GM18909 (cell line): ENCODE data around the gene TAF11.
"Not testable (repeated sequence)": the region's sequence is repeated elsewhere in the genome, so short reads cannot be mapped to it uniquely, and the experiment has no call there.

Experiments
- ATAC-seq: cut with Tn5 transposase; IDR thresholded peaks from one replicate; pipeline ENCODE4 v1.9.1; 2021; ENCODE audit warnings: mild to moderate bottlenecking; ENCODE audit not compliant: unreplicated experiment, poor library complexity

Gene TAF11

GRCh38 chr6:34872332-34872731 lies 15.5 kb downstream of the TAF11 start:
- ATAC-seq = no peak

GRCh38 chr6:34871853-34872252 lies 16.0 kb downstream of the TAF11 start:
- no peak for ATAC-seq

GRCh38 chr6:34867484-34867883 lies 20.4 kb downstream of the TAF11 start:
- ATAC-seq = no peak

GRCh38 chr6:34866509-34866908 lies 21.3 kb downstream of the TAF11 start:
- no peak for ATAC-seq

- no peak for ATAC-seq
These were observed 22.7 kb downstream of the TAF11 start for GRCh38 chr6:34865107-34865506.

- no peak for ATAC-seq
These were observed 23.8 kb downstream of the TAF11 start for GRCh38 chr6:34864007-34864406.

GRCh38 chr6:34860776-34861175 lies 27.1 kb downstream of the TAF11 start:
- no peak for ATAC-seq

- no peak for ATAC-seq
These were observed 27.9 kb downstream of the TAF11 start for GRCh38 chr6:34859951-34860350.

- no peak for ATAC-seq
These were observed 29.2 kb downstream of the TAF11 start for GRCh38 chr6:34858681-34859080.

- no peak for ATAC-seq
These were observed 32.4 kb downstream of the TAF11 start for GRCh38 chr6:34855463-34855862.

GRCh38 chr6:34852406-34853085 lies 35.3 kb downstream of the TAF11 start:
- no peak for ATAC-seq

GRCh38 chr6:34851361-34851760 lies 36.5 kb downstream of the TAF11 start:
- no peak for ATAC-seq

GRCh38 chr6:34849066-34849465 lies 38.8 kb downstream of the TAF11 start:
- not testable (repeated sequence) for ATAC-seq

- ATAC-seq = no peak
These were observed 48.0 kb downstream of the TAF11 start for GRCh38 chr6:34839666-34840352.

GRCh38 chr6:34837528-34837927 lies 50.3 kb downstream of the TAF11 start:
- no peak for ATAC-seq

- ATAC-seq = no peak
These were observed 51.4 kb downstream of the TAF11 start for GRCh38 chr6:34836451-34836850.

- ATAC-seq = no peak
These were observed 51.8 kb downstream of the TAF11 start for GRCh38 chr6:34836008-34836407.

GRCh38 chr6:34834789-34835518 lies 52.9 kb downstream of the TAF11 start:
- no peak for ATAC-seq

GRCh38 chr6:34832942-34833341 lies 54.9 kb downstream of the TAF11 start:
- ATAC-seq = no peak

- ATAC-seq = no peak
These were observed 58.7 kb downstream of the TAF11 start for GRCh38 chr6:34829137-34829536.
